NCI-H69 (cell line): ENCODE results near the gene SHISA8.
A peak's percentile ranks its signal among the peaks of the same experiment; 100 is the strongest.
"Not testable (repeated sequence)": the region's sequence is repeated elsewhere in the genome, so short reads cannot be mapped to it uniquely, and the experiment has no call there.

Experiments used
- DNase-seq: peaks from one replicate; lab custom pipeline; 2025; lab: John Stamatoyannopoulos, UW

The SHISA8 gene

GRCh38 chr22:41915035-41915785, at the start of gene SHISA8:
Gene SHISA8 (minus strand): TSS chr22:41915074. CDS start chr22:41914667, 407 bp downstream.
- DNase-seq = peak; percentile 78

GRCh38 chr22:41964112-41964491, 49.2 kb upstream of the SHISA8 start:
- DNase-seq = no peak

DNA sequence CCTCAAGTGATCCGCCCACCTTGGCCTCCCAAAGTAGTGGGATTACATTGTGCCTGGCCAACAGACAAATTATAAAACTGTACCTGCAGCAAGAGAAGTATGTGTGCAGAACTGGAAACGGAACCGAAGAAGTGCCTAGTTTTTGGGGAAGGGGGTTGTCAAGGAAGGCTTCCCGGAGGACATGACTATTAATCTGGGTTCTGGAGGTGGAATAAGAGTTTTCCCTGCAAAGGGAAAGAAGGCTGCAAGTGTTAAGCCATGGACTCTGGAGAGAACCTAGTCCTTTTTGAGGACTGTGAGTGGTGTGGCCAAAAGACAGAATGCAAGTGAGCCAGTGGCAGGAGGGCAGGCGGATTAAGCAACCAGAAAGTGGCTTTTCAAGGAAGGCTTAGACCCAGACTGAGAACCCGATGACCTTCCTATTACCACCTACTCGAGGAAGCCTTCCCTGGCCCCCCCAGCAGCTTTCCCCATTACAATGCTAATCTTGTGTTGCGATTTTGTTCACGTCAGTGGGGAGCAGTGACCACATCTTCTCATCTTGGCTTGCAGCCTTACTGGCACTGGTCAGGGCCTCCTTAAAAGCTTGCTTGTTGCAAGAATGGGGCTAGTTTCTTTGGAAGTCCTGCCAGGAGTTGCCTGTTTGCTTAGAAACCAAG, 48.7 kb upstream of the SHISA8 start:
- DNase-seq = no peak

- no peak for DNase-seq
These were observed 43.2 kb upstream of the SHISA8 start for GRCh38 chr22:41957941-41958556.

- no peak for DNase-seq
These were observed 37.8 kb upstream of the SHISA8 start for GRCh38 chr22:41952713-41953112.

DNA sequence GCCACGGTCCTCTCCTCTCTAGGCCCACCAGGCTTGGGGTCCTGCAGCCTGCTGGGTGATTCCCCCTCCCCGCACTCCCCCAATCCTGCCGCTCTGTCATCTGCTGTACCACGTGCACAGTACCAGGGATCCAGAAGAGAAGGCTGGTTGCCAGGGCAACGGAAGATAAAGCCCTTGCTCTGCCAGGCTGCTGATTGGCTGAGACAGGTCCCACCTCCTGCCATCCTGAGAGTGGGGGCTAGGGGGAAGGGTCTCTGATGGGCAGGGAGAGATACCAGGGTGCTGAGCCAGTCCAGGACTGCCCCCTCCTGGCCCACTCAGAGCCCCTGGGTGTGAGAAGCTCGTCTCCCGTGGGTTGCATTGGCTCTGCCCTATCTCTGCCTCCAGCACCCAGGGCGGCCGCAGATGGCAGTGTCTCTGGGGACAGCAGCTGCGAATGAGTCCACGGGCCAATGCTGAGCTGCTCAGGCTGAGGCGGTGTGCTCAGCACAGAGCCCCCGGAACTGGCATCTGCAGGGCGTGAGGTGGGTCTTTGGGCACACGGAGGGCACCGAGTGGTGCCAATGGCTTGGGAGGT, 37.1 kb upstream of the SHISA8 start, which contains the start of gene SMIM45:
Gene SMIM45 (plus strand): TSS at position 253 of the 577 bp plus-strand sequence.
- DNase-seq = peak; percentile 65

DNA sequence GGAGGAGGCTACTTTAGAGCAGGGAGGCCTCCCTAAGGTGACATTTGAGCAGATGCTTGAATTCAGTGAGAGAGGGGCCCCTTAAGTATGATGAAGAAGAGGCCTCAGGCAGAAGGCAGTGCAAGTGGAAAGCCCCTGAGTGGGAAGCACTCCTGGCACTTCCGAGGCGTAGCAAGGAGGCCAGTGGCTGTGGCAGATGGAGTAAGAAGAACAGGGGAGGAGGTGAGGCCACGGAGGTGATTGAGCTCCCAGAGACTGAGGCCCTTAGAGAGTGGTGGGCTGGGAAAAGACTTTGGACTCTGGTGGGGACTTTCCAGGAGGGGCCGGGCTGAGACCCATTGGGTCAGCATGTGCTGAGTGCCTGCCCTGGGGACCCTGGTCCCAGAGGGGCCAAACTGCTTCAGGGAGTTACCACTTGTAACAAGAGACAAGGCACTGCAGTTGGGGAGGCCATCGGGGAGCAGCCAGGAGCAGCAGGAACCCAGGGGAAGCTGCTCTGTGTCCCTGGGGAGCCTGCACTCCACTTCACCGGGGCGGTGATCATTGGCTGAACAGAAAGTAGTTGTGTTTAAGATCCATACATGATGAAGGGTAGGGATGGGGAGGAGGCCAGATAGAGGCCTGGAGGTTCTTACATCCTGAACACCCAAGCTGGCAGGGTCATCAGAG, 34.6 kb upstream of the SHISA8 start:
- DNase-seq = no peak

GRCh38 chr22:41948928-41949296, 34.0 kb upstream of the SHISA8 start:
- not testable (repeated sequence) for DNase-seq

DNA sequence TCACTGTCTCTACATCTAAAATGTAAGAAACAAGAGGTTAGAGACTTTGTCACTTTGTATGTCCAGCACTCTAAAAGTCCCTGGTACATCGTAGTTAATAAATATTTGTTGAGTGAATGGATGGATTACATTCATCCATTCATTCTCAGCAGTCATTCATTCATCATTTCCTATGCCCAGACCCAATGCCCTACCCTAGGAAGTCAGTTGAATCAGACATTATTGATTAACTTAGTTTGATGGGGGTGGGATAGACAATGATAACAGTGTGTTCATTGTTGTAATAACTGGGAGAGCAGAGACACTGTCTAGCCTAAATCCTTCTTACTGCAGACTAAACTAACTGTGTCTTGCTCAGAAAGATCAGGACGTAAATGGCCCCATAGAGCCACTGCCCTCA, 33.3 kb upstream of the SHISA8 start:
- DNase-seq = no peak

DNA sequence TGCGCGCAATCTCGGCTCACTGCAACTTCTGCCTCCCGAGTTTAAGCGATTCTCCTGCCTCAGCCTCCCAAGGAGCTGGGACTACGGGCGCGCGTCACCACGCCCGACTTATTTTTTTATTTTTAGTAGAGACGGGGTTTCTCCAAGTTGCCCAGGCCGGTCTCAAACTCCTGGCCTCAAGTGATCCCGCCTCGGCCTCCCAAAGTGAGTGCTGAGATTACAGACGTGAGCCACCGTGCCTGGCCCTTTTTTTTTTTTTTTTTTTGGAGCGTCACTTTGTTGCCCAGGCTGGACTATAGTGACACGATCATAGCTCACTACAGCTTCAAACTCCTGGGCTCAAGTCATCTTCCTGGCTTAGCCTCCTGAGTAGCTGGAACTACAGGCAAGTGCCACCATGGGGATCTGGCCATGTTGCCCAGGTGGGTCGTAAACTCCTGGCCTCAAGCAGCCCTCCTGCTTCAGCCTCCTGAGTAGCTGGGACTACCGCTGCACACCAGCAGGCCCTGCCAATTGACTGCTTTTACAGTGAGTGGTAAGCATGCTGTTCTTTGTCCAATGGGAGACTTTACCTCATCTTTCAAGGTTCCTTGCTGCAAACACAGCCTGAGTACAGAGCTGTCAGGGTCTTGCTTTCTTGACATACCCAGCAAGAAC, 32.7 kb upstream of the SHISA8 start:
- DNase-seq = peak; percentile 38

GRCh38 chr22:41946629-41947423, 32.0 kb upstream of the SHISA8 start, which contains the start of gene CENPM:
Gene CENPM (minus strand): TSS chr22:41947152. CDS start chr22:41947076, 76 bp downstream.
- DNase-seq = peak; percentile 99

DNA sequence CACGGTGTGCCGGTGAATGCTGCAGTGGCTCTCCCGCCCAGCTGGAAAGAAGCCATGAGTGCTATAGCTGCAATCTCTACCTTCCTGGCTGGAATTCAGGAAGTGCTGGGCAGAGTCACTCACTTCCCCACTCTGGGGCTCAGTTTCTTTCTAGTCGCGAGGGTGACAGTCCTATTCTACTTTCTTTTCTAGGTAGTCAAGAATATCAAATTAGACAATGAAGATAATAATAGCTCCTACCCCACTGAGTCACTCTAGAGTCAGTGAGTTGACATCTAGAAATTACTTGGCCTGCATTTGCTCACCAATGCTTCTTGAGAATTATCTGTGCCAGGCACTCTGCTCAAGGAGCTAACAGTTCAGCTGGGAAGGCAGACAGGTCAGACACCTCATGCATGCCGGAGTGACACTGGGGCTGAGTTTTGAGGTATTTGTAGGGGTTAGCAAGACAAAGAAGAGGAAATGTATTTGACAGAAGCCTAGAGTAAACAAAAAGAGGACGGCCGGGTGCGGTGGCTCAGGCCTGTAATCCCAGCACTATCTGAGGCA, 28.9 kb upstream of the SHISA8 start:
- DNase-seq = no peak

DNA sequence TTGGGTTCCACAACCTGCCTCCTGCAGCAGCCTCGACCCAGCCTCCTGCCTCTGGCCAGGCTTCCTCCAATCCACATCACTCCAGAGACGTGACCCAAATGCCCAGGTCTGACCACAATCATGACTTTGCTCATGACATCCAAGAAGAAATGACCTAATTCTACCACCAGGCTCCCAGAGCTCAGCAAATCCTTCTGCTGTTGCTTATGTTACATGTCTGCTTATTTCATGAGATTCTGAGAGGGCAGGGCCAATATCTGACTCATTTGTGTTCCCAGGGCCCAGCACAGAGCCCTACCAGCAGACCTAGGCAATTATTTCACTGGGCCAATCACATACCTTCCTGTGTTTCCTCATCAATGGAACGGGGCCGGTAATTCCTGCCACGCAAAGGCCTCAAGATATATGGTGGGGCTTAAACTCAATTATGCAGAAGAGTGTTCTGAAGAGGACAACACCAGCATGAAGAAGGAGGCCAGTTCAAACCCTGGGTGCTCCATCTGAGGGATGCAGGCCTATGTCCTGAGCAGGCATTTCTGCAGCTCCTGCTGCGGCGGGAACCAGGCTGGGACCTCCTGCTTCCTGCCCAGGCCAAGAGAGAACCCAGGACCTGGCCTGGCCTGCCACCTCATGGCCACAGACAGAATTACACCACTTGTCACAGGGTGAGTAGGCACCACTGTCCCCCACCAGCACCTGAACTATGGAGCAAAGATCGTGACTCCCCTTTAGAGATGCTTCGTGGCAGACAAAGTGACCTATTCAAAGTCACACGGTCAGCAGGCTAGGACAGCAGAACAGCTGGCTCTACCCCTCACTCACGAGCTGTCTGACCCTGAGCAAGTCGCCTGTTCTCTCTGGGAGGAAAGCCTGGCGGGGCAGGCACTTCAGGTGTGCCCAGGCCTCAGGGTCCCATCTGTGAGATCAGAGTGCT, 26.2 kb upstream of the SHISA8 start:
- DNase-seq = peak; percentile 75

DNA sequence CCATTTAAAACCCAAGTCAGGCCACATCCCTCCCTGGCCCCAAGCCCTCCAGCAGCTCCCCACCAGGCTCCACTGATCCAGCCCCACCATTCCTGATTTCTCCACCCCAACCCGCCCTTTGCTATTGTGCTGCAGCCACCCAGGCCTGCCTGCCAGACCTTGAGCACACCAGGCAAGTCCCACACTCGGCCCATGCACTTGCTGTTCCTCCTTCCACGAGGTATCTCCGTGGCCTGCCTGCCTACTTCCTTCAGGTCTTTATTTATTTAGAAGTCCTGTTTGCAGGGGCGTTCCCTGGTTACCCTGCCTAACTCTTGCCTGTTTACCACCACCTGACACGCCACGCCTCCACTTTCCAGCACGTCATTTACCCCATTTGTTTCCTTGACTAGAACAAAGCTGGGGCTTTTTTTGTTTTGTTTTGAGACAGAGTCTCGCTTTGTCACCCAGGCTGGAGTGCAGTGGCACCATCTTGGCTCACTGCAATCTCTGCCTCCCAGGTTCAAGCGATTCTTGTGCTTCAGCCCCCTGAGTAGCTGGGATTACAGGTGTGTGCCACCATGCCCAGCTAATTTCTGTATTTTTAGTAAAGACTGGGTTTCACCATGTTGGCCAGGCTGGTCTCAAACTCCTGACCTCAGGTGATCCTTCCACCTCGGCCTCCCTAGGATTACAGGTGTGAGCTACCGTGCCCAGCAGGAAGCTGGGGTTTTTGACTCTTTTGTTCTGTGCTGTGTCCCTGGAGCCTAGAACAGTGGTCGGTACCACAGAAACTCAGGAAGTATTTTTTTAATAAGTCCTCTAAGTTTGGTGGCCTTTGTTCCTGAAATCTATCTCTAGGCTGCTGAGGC, 25.3 kb upstream of the SHISA8 start:
- DNase-seq = peak; percentile 78

DNA sequence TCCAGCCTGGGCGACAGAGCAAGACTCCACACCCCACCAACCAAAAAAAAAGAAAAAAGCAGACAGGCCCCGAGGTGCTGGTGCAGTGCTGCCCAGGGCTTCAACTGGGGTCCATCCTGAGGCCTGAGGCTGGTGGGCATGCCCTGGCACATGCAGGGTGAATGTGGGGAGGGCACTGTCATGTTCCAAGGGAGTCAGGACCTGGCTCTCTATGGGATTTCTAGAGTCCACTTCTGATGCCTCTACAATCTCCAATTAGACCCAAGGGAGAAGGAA, 22.0 kb upstream of the SHISA8 start:
- DNase-seq = no peak

DNA sequence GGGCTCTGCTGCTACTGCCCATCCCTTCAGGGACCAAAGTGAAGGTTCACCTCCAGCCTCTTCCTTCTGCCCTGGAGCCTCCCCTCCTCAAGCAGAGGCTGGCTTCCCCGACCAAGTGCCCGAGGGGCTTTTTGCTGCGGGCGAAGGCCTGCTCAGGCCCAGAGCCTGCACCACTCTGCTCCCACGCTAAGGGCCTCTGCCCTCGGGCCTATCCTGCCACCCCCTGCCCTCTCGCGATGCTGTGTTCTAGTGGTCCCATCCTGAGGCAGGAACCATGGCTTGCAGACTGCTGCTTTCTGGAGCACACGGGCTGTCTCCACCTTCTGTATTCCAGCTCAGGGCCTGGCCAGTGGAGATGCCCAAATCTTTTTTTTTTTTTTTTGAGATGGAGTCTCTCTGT, 20.6 kb upstream of the SHISA8 start:
- no peak for DNase-seq

GRCh38 chr22:41935015-41935351, 20.1 kb upstream of the SHISA8 start:
- peak; percentile 34 for DNase-seq

- DNase-seq = no peak
These were observed 19.6 kb upstream of the SHISA8 start for GRCh38 chr22:41934284-41935014.
